NB4 (cell line): ENCODE data around the gene PRKAG3.

Experiments
- DNase-seq: peaks from one replicate; pipeline ENCODE4 v3.0.0; 2010; ENCODE audit warnings: low read depth
- H3K4me3 ChIP-seq: one replicate; pipeline ENCODE4 v1.5.1; 2011; ENCODE audit warnings: mild to moderate bottlenecking, low read depth, low read length, moderate library complexity
- CTCF ChIP-seq: IDR thresholded peaks from one replicate; pipeline ENCODE4 v1.5.1; 2012; ENCODE audit warnings: low read depth, low read length
- MAX ChIP-seq: IDR thresholded peaks from 2 replicates; pipeline ENCODE4 v1.6.1; 2011; ENCODE audit warnings: low read depth, low read length
- MYC ChIP-seq: IDR thresholded peaks from 2 replicates; pipeline ENCODE4 v1.6.1; 2011; ENCODE audit warnings: low read depth, low read length
- POLR2A ChIP-seq: IDR thresholded peaks from 2 replicates; pipeline ENCODE4 v1.6.1; 2011; ENCODE audit warnings: mild to moderate bottlenecking; ENCODE audit not compliant: insufficient read length; ENCODE audit errors: extremely low read depth

The PRKAG3 gene

GRCh38 chr2:218828477-218828778 is 3.2 kb downstream of the PRKAG3 start:
- no peak for DNase-seq
- no peak for TF ChIP-seq POLR2A
- no peak for TF ChIP-seq MAX
- TF ChIP-seq CTCF = no peak
- TF ChIP-seq MYC = no peak
- no peak overlapping the region for H3K4me3 ChIP-seq

GRCh38 chr2:218827701-218828476 is 3.7 kb downstream of the PRKAG3 start:
- DNase-seq = no peak
- H3K4me3 ChIP-seq = no peak overlapping the region
- TF ChIP-seq MYC (no peak), CTCF (no peak), POLR2A (no peak), MAX (no peak)

GRCh38 chr2:218826791-218827190 is 4.8 kb downstream of the PRKAG3 start:
- no peak for DNase-seq
- TF ChIP-seq POLR2A (no peak), CTCF (no peak), MAX (no peak), MYC (no peak)
- no peak overlapping the region for H3K4me3 ChIP-seq

- H3K4me3 ChIP-seq = no peak overlapping the region
- DNase-seq = no peak
- TF ChIP-seq POLR2A = no peak
- TF ChIP-seq MAX = no peak
- TF ChIP-seq CTCF = no peak
- no peak for TF ChIP-seq MYC
Measured at GRCh38 chr2:218824004-218824403, 7.6 kb downstream of the PRKAG3 start.

GRCh38 chr2:218823196-218823855 is 8.3 kb downstream of the PRKAG3 start:
- TF ChIP-seq MAX (no peak), POLR2A (no peak), CTCF (no peak), MYC (no peak)
- no peak for DNase-seq
- no peak overlapping the region for H3K4me3 ChIP-seq
